HG03439 (cell line): ENCODE measurements around the gene FMO1.
"Not testable (repeated sequence)": the region's sequence is repeated elsewhere in the genome, so short reads cannot be mapped to it uniquely, and the experiment has no call there.

Source experiments
- ATAC-seq: cut with Tn5 transposase; IDR thresholded peaks from one replicate; pipeline ENCODE4 v1.9.1; 2021; ENCODE audit warnings: mild to moderate bottlenecking, moderate library complexity; ENCODE audit not compliant: unreplicated experiment

Gene FMO1

GRCh38 chr1:171277534-171277933 lies 29.2 kb downstream of the FMO1 start:
- ATAC-seq, result no peak

GRCh38 chr1:171279234-171279633 lies 30.9 kb downstream of the FMO1 start:
- no peak for ATAC-seq

- ATAC-seq, result no peak
These were observed 31.4 kb downstream of the FMO1 start for GRCh38 chr1:171279678-171280077.

GRCh38 chr1:171280599-171280998 lies 32.3 kb downstream of the FMO1 start:
- no peak for ATAC-seq

GRCh38 chr1:171286032-171286705 lies 37.9 kb downstream of the FMO1 start:
- no peak for ATAC-seq

- no peak for ATAC-seq
These were observed 42.3 kb downstream of the FMO1 start for GRCh38 chr1:171290621-171291020.

- ATAC-seq, result no peak
These were observed 44.5 kb downstream of the FMO1 start for GRCh38 chr1:171292799-171293198.

- not testable (repeated sequence) for ATAC-seq
These were observed 47.1 kb downstream of the FMO1 start for GRCh38 chr1:171295383-171295782.

GRCh38 chr1:171295821-171296220 lies 47.5 kb downstream of the FMO1 start:
- no peak for ATAC-seq

GRCh38 chr1:171296897-171297296 lies 48.6 kb downstream of the FMO1 start:
- no peak for ATAC-seq

GRCh38 chr1:171298696-171299095 lies 50.4 kb downstream of the FMO1 start:
- ATAC-seq, result no peak

GRCh38 chr1:171299342-171299741 lies 51.0 kb downstream of the FMO1 start:
- ATAC-seq, result no peak

- ATAC-seq, result no peak
These were observed 52.1 kb downstream of the FMO1 start for GRCh38 chr1:171300401-171300800.

- no peak for ATAC-seq
These were observed 62.4 kb downstream of the FMO1 start for GRCh38 chr1:171310661-171311087.

- no peak for ATAC-seq
These were observed 63.7 kb downstream of the FMO1 start for GRCh38 chr1:171311771-171312558.

GRCh38 chr1:171313319-171313834 lies 65.1 kb downstream of the FMO1 start:
- peak; percentile 37 for ATAC-seq

- peak; percentile 100 for ATAC-seq
These were observed 65.6 kb downstream of the FMO1 start, which contains the start of gene FMO4 for GRCh38 chr1:171313835-171314320. Gene FMO4, plus strand, starts transcription at chr1:171314183. Its CDS starts 5,643 bp downstream, at chr1:171319826.

- no peak for ATAC-seq
These were observed 81.0 kb downstream of the FMO1 start for GRCh38 chr1:171329251-171329650.

GRCh38 chr1:171334024-171334640 lies 85.8 kb downstream of the FMO1 start:
- no peak for ATAC-seq
